OCI-LY3 (cell line): ENCODE results near the gene ASF1B.

Experiments used
- EZH2phosphoT487 ChIP-seq: fragments of 200-600 bp; shearing (Covaris generic); IDR thresholded peaks from 2 replicates; pipeline ENCODE4 v1.6.1; 2018; ENCODE audit warnings: antibody characterized with exemption, mixed run types, low read depth
- TF ChIP-seq, protein P1 (sequence below): fragments of 200-600, 300-600 bp; sonication (generic); IDR thresholded peaks from 2 replicates; pipeline ENCODE4 v1.5.1; 2014; ENCODE audit warnings: antibody characterized with exemption, low read length, low read depth

DNA sequence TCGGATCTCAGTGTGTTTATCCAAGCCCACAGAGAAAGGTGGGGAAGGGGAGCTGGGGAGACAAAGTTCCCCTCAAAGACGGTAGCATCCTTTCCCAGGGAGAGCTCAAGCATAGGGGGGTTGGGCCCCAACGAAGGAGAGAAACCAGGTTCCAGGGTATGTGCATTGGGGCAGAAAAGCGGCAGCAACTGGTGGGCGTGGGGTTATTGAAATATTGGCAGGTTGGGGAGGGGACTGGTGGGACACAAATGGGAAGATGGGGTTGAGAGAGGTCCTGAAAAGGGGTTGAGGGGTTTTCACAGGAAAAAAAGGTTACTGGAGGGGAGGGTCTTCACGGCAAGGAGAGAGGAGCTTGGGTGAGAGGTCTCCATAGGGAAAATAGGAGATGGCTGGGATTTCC, 1.0 kb downstream of the ASF1B start:
- TF ChIP-seq, protein P1, sequence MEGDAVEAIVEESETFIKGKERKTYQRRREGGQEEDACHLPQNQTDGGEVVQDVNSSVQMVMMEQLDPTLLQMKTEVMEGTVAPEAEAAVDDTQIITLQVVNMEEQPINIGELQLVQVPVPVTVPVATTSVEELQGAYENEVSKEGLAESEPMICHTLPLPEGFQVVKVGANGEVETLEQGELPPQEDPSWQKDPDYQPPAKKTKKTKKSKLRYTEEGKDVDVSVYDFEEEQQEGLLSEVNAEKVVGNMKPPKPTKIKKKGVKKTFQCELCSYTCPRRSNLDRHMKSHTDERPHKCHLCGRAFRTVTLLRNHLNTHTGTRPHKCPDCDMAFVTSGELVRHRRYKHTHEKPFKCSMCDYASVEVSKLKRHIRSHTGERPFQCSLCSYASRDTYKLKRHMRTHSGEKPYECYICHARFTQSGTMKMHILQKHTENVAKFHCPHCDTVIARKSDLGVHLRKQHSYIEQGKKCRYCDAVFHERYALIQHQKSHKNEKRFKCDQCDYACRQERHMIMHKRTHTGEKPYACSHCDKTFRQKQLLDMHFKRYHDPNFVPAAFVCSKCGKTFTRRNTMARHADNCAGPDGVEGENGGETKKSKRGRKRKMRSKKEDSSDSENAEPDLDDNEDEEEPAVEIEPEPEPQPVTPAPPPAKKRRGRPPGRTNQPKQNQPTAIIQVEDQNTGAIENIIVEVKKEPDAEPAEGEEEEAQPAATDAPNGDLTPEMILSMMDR = no peak
- no peak for TF ChIP-seq EZH2phosphoT487
